CD4-positive, alpha-beta T cell treated with Interleukin-4 for 4 hours (primary cell): ENCODE data around the gene ADIG.
"Not testable (repeated sequence)": the region's sequence is repeated elsewhere in the genome, so short reads cannot be mapped to it uniquely, and the experiment has no call there.

ENCODE experiments used
- DNase-seq: peaks from one replicate; pipeline ENCODE4 v3.0.0-alpha.2; 2020

The ADIG gene

DNA sequence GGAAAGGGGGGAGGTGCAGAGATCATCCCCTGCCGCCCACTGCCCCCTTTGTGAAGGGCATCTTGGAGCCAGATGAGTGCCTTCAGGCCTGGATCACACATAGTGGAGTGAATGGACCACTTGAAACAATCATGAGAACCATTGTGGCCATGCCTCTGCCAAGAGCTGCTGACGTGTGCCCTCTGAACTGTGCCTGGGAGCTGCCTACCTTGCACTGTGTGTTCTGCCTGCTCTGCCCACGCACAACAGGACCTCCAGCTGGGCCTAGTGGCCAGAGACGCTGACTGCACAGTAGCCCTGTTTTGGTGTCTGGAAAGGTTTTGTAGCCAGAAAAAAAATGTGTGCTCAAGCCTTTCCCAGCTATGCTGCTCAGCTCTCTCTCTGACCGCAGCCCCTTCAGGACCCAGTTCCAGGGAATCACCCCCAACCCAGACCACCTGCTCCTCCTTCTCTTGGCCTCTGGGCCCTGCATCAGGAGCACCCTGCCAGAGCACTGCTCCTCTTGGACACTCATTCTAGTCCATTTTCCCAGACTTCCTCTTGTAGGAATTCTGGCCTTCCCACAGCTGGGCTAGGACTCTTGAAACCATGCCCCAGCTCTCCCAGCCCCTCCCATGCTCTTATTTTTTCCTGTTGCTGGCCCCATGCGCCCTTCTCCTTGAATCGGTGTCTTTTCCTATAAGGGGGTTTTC lies 1.6 kb upstream of the ADIG start:
- no peak for DNase-seq

DNA sequence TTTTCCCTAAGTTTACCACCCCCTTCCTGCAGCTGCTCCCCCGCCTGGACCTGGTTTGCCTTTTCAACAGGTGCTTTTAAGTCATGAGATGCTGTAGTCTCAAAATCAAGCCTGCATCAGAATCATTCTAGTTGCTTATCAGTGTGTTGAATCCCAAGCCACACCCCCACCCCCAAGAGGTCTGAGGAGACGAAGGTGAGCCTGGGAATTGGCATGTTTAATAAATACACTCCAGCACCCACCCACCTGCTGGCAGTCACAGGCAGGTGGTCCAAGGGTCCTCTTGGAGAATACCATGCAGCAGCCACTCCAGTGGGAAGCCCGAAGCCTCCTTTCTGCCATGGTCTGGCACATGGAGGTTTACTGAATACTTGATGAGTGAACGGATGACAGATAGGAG lies 1.1 kb upstream of the ADIG start:
- no peak for DNase-seq

DNA sequence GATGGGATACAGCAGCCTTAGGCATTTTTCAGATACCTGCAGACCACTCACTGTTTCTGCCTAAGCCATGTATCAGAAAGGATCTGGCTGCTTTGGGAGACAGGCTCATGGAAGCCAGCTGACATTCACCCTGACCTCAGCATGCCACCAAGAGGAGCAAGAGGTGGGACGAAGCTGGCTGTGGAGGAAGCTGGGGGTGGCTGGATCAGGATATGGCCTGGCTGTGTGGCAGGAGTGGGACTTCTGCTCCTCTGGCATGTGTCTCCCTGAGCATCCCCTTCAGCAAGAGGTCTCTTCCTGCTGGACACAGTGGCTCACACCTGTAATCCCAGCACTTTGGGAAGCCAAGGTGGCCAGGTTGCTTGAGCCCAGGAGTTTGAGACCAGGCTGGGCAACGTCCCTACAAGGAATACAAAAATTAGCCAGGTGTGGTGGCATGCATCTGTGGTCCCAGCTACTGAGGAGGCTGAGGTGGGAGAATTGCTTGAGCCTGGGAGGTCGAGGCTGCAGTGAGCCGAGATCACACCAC lies 897 bp downstream of the ADIG start:
- no peak for DNase-seq

DNA sequence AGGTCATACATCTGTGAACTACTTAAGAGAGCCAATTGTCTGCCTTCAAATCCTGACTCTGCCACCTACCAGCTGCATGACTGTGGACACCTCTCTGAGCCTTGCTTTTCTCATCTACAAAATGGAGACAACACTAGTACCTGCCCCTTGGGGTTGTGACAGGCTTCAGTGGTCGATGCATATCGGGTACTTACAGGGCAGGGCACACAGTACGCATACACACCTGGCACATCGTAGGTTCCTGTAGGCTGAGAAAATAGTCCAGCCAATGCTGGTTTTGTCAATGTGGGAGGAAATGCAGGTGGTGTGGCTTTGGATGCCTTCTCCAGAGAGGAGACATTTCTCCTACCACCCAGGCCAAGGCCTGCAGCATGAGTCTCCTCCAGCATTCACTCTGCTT lies 2.3 kb downstream of the ADIG start:
- DNase-seq, result no peak

DNA sequence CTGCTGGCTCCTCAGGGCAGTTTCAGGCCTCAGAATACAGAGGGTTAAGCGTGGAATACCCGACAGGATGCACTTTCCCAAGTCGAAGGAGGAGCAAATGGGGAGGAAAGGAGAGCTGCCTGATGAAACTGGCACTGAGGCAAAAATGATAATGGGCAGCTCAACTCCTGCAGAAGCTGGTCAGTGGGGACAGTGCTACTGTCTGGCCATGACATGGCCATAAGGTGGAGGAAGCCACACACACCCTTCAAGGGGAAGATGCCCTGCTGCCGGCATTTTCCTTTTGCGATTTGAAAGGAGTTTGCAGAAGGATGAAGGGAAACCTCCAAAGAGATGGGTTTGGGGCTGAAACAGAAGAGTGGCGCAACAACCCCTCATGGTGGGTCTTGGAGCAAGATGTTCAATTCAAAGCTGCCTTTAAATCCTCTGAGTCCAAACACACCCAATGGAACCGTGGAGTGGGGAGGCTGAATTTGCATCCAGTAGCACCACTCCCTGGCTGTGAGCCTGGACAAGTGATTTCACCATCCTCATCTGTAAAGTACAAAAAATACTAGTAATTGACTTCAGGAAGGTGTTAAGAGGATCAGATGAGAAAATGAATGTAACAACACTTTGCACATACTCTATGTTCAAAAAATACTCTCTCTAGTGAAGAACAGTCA lies 3.2 kb downstream of the ADIG start:
- no peak for DNase-seq

DNA sequence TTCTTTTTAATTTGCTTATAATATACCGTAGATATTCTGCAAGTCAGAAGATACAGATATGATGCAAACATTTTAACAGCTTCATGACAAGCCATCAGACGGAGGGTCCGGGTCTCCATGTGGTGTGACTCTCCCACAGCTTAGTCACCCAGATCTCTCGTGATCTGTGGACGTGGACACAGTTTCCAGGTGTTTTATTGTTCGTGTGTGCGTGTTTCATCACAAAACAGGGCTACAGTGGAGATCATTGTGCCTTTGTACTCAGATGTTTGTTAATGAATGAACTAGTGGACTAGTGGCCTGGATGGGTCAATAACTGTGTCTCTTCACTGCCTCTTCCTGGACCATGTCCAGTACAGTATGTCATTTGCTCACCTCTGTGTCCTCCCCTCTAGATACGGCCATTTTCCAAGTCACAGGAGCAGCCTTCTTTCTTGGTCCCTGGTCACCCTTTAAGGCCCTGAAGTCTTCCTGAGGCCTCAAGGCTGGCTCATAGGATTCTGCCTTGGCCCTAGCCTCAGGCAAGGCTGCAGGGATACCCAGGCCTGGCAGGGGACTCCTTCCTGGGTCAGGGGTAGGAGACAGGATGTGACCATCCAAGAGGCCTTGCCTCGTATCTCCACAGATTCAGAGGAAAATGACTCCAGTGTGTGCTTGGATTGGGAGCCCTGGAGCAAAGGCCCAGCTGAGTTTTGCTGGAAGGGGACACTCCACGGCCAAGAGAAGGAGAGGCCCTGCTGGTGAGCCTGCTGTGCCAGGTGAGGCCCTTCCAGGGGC lies 4.6 kb downstream of the ADIG start:
- no peak for DNase-seq

DNA sequence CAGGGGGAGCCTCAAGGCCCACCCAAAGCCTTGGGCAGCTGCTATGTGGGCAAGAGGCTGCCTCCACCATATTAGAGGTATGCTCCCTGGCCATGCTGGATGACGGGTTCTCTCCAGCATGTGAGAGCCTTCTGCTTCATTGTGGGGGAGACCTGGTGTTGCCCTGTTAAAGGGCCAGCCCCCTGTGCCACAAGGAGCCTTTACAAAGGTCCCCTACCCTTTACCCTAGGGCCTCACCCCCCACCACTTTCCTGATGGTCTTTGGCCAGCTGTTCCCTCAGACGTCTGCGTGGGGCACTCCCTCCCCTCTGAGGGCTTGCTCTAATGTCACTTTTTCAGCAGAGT lies 5.2 kb downstream of the ADIG start:
- DNase-seq, result no peak

DNA sequence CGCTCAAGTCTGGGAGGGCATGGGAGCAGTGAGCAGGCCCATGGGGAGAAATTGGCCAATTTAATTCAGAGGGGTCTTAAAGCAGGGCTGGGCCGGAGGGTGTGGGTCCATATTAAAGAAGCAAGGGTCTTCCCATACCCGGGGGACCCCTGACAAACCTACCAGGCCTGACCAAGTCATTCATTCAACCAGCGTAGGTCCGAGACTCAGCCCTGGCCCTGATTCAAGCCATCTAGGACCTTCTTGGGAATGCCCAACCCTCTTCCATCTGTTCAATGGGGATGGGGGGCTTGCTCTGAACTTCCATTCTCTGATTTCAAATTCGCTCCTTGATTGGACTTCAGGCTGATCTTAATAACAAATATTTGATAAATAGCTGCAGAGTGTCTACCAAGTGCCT lies 7.3 kb downstream of the ADIG start:
- DNase-seq, result no peak

DNA sequence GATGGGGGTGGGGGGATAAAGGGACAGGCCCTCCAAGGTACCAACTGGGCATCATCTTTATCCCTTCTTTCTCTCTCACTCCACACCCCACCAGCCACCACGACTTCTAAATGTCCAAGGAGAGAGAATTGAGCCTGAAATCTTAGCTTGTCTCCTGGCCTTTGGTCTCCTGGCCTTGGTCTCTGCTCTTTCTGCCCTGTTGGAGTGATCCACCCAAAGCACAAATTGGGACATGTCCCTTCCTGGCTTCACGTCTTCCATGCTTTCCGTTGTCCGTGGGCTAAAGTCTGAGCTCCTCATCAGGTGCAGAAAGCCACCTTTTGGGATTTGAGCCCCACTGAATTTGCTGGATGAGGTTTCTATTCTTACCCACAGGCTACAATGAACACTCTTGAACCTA lies 8.4 kb downstream of the ADIG start:
- no peak for DNase-seq

DNA sequence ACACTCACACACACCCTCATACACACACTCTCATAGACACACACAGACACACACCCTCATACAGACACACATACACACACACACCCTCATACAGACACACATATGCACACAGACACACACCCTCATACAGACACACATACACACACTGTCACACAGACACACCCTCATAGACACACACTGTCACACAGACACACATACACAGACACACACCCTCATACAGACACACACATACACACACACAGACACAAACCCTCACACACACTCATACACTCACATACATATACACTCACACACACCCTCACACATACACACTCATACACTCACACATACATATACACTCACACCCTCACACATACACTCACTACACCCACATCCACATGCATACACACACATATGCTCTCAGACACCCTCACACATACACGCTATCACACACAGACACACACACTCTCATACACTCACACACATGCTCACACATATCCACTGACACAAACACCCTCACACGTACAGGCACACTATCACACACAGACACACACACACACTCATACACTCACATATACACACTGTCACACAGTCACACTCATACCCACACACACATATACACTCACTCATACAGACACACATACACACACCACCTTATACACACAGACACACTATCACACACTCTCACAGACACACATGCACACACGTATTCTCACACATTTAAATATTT lies 9.1 kb downstream of the ADIG start:
- DNase-seq, result no peak

DNA sequence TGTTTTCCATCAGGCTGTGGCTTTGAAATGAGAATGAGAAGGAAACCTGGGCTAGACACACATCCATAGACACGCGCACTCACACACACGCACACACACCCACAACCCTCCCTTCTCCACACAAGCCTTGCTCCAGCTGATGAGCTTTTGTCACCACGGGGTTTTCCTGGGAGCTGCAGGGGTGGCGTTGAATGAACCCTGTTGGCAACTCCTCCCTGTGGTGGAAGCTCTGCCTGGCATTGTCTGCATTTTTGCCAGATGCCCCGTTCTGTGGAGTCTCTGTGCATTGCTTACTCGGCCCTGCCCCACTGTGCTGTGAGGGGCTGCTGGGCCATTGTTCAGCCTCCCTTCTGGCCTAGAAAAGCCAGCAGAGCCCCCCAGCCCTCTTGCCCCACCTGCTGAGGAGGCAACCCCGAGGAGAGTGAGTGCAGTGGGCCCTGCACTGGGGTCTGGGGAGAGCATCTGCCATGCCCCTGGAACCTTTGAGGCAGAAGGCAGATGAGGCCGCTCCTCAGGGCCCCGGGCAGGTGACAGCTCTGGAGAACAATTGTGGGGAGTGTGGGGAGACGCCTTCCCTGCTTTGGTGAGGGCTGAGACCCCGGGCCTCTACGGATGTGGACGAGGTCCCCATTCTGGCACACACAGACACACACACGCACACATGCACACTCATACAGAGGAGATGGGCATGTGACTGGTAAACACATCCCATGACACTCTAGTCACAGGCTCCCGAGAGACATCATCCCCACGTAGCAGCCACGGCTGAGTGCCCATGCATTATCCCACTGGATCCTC lies 9.9 kb downstream of the ADIG start:
- no peak for DNase-seq

DNA sequence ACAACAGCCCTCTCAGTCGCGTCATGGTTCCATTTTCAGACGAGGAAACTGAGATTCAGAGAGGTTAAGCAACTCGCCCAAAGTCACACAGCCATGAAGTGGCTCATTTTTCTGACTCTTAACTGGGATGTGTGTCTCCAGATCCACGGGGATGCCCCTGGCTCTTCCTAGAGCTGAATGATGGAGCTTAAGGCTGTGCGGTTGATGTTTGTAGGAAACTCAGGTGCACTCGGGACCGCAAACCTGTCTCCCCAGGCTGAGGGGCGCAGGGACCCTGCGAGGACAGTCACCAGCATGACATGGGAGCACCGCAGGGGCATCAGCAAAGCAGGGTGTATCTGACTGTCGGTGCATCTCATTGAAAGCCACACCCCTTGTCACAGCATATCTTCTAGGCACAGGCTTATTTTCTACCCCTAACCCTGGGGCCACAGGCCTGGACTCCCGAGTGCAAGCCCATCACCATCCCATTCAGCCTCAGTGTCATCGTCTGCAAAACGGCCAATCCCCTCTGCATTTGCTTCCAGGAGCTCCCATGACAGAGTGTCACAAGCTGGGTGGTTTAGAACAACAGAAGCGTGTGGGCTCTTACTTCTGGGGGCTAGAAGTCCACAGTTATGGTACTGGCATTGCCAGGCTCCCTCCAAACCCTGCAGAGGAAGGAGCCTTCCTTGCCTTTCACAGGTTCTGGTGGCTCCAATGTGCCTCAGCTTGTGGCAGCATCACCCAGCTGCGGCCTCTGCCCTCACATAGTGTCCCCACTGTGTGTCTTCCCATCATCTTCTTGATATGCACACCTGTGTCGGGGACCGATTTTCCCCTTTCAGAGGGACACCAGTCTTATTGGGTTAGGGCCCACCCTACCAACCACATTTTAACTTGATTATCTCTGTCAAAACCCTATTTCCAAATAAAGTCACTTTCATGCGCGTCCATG lies 10.7 kb downstream of the ADIG start:
- no peak for DNase-seq

DNA sequence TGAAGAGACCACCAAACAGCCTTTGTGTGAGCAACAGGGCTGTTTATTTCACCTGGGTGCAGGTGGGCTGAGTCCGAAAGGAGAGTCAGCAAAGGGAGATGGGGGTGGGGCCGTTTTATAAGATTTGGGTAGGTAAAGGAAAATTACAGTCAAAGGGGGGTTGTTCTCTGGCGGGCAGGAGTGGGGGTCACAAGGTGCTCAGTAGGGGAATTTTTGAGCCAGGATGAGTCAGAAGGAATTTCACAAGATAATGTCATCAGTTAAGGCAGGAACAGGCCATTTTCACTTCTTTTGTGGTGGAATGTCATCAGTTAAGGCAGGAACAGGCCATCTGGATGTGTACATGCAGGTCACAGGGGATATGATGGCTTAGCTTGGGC lies 11.4 kb downstream of the ADIG start:
- not testable (repeated sequence) for DNase-seq

DNA sequence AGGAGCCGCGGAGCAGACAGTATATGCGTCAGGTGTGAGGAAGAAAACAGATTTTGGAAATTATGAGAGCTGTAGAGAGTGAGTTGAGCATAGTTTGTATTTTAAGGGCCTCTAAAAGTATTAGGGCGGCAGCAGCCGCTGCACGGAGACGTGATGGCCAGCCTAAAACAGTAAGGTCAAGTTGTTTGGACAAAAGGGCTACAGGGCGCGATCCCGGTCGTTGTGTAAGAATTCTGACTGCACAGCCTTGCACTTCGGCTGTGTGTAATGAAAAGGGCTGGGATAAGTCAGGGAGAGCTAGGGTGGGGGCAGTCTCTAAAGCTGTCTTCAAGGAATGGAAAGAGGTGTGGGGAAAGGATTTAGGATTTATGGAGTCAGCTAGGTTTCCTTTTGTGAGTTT lies 13.3 kb downstream of the ADIG start:
- DNase-seq, result not testable (repeated sequence)

DNA sequence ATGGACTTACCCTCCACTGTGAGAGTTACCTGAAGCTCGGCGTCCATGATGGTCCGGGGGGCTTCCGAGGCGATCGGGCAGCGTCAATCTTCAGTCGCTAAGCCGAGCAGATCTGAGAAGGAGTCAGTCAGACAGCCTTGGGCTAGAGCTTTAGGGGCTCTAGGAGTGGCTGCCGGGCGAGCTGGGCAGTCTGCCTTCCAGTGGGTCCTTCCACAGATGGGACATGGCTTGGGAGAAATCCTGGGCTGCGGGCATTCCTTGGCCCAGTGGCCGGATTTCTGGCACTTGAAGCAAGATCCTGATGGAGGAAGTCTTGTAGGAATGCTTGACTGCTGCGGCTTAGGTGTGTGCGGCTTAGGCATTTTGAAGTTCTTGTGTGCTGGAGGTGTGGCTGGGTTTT lies 14.9 kb downstream of the ADIG start:
- DNase-seq, result not testable (repeated sequence)

DNA sequence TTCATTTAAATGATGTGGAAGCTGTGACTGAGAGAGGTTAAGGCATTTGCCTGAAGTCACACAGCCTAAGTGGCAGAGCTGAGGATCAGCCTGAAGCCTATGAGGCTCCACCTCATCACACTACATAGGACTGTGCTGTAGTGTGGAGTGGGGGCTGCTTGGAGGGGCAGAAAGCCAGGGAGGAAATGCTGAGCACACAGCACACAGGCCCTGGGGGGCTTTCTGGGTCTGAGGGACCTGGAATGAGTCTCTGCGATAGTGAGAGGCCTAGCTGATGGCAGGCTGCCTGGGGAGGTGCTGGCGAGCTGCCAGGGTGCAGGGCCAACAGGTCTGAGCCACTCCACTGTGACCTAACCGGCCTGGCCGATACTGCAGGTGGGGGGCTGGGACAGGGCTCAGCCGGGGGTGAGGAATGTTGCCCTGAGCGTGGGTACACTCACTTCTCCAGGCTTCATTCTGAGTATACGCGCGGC lies 18.4 kb downstream of the ADIG start:
- no peak for DNase-seq

DNA sequence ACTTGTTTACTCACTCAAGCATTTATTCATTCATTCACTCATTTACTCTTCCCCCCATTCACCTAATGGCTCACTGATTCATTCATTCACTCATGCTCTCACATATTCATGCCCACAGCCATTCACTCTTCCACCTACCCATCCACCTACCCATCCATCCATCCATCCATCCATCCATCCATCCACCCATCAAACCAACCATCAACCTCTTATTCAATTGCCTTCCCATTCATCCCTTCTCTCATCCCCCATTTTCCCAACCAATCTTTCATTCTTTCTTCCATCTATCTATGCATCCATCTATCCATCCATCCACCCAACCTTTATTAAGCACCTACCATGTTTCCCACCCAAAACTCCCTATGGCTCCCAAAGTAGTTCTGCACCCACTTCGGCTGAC lies 19.1 kb downstream of the ADIG start:
- DNase-seq, result no peak

DNA sequence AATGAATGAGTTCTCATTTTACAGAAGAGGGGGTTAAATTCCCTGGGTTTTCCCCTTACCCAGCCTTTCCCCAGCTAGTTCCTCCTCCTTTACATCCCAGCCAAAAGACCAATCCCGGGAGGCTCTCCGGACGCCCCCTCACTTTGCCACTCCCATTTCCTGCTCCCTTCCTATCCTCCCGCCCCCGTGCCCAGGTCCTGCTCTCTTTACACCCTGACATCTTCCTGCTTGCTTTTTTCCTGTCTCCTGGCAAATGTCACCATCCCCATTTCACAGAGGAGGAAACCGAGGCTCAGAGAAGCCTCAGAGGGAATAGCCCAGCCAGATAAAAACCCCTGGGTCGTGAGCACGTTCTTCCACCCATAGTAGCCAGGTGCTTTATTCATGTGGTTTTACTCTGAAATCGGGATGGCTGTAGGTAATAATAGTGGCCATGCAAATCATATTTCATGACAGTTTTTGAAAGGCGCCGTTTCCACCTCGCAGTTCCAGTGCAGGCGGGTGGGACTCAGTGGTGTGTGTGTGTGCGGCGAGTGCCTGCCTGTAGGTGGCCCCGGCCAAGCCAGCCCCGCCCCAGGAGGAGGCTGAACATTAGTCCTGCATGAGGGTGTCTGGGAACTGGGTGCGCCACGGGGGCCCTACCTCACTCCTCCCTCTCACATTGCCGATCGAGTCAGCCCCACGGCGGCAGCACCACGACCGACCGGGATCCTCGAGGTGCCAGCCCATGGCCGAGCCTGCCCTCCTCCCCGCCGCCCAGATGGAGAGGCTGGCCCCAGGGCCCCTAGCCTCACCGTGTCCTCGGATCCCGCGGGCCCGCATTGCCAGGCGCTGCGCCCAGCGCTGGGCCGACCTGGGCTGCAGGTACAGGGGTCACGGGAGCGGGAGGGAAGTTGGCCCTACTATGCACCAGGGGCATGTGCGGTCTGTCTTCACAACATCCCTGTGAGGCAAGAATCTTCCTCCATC lies 20.5 kb downstream of the ADIG start, which contains the start of gene ARHGAP40:
Gene ARHGAP40, plus strand, starts transcription at position 594 of the 969 bp plus-strand sequence.
- DNase-seq, result no peak

DNA sequence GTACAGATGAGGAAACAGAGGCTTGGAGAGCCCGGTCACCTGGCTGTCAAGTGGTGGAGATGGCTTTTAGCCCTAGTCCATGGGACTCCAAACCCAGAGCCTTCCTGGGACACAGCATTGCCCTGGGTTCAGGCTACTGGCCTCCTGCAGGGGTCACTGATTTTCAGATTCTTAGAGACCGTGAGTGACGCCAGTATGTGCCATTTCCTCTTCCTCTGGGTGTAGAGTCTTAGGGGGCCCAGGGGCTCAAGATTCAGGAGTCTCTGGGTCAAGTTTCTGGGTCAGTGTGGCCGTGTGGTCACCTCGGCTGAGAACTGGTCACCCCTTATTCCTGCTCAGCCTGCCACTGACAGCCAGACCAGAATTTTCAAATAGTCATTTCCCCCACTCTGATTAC lies 21.2 kb downstream of the ADIG start:
- no peak for DNase-seq

DNA sequence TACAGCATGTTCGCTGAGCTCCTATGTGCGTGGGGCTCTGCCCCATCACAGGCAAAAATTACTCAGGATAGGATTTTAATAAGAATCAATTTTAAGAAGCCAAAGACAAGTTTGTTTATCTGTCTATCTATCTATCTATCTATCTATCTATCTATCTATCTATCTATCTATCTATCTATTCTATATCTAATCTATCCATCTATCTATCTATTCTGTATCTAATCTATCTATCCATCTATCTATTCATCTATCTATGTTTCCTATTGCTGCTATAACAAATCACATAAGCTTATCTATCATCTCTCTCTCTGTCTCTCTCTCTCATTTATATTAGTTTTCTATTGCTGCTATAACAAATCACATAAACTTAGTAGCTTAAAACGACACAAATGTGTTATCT lies 22.3 kb downstream of the ADIG start:
- DNase-seq, result no peak
